Hepatocyte (in vitro differentiated cells): ENCODE measurements around the gene STARD7. TPM values are rescaled to one million over a fixed set of nuclear protein-coding genes. Genes with fewer than 3 reads are reported as not detected.

Experiments
- DNase-seq: peaks from one replicate; pipeline ENCODE4 v3.0.0-alpha.2; 2016; ENCODE audit warnings: low spot score
- H2AFZ ChIP-seq: fragments of 200-600 bp; sonication (generic); 2 replicates; pipeline ENCODE4 v1.6.0; 2016; ENCODE audit warnings: antibody characterized with exemption, mild to moderate bottlenecking
- H3K27ac ChIP-seq: fragments of 200-600 bp; sonication (generic); 2 replicates; pipeline ENCODE4 v1.5.1; 2016; ENCODE audit warnings: mild to moderate bottlenecking
- H3K27me3 ChIP-seq: fragments of 200-600 bp; sonication (generic); 2 replicates; pipeline ENCODE4 v1.6.1; 2016
- H3K36me3 ChIP-seq: fragments of 200-600 bp; sonication (generic); replicated peaks from 2 replicates; pipeline ENCODE4 v1.5.1; 2016; ENCODE audit warnings: low read depth; ENCODE audit not compliant: insufficient read depth
- H3K4me1 ChIP-seq: fragments of 200-600 bp; sonication (generic); 2 replicates; pipeline ENCODE4 v1.5.1; 2016; ENCODE audit warnings: mild to moderate bottlenecking, moderate library complexity; ENCODE audit not compliant: insufficient read depth
- H3K4me2 ChIP-seq: fragments of 200-600 bp; sonication (generic); 2 replicates; pipeline ENCODE4 v1.6.0; 2016
- H3K4me3 ChIP-seq: fragments of 200-600 bp; sonication (generic); 2 replicates; pipeline ENCODE4 v1.5.1; 2016; ENCODE audit warnings: mild to moderate bottlenecking
- H3K79me2 ChIP-seq: fragments of 200-600 bp; sonication (generic); 2 replicates; pipeline ENCODE4 v1.6.0; 2017; ENCODE audit warnings: mild to moderate bottlenecking
- H3K9me2 ChIP-seq: fragments of 200-600 bp; sonication (generic); replicated peaks from 2 replicates; pipeline ENCODE4 v1.6.0; 2017; ENCODE audit warnings: mild to moderate bottlenecking; ENCODE audit not compliant: insufficient read depth
- H3K9me3 ChIP-seq: fragments of 200-600 bp; sonication (generic); 2 replicates; pipeline ENCODE4 v1.5.1; 2016; ENCODE audit warnings: low read depth, mild to moderate bottlenecking
- H4K20me1 ChIP-seq: fragments of 200-600 bp; sonication (generic); 2 replicates; pipeline ENCODE4 v1.6.0; 2016; ENCODE audit warnings: mild to moderate bottlenecking; ENCODE audit not compliant: insufficient read depth, poor library complexity, severe bottlenecking
- EZH2 ChIP-seq: fragments of 200-600 bp; sonication (generic); IDR thresholded peaks from 2 replicates; pipeline ENCODE4 v1.6.1; 2016; ENCODE audit warnings: antibody characterized with exemption, mild to moderate bottlenecking, borderline replicate concordance
- EZH2phosphoT487 ChIP-seq: fragments of 200-600 bp; sonication (generic); IDR thresholded peaks from one replicate; pipeline ENCODE4 v1.6.1; 2018; ENCODE audit warnings: antibody characterized with exemption, mild to moderate bottlenecking, low read depth, moderate library complexity; ENCODE audit not compliant: unreplicated experiment, severe bottlenecking
- WGBS: methylation state at CpG from one replicate; pipeline ENCODE4 v1.1.6; 2016; ENCODE audit warnings: low lambda C conversion rate; ENCODE audit errors: missing lambda C conversion rate; 5-methylcytosine and 5-hydroxymethylcytosine counted together
- polyA plus RNA-seq: library from polyadenylated mRNA; unstranded; fragments of >200 nt; fragmentation: Nextera tagmentation; extraction: Ambion mirVana; gene quantifications from 2 replicates; pipeline ENCODE4 v1.2.1, GENCODE V29; 2016
- total RNA-seq: library from RNA; depleted of rRNA; stranded (reverse); fragments of >200 nt; gene quantifications from 2 replicates; pipeline ENCODE4 v1.2.3, GENCODE V29; 2014
- TF ChIP-seq, protein P1 (sequence below): fragments of 200-600 bp; sonication (generic); IDR thresholded peaks from 2 replicates; pipeline ENCODE4 v1.5.1; 2016; ENCODE audit warnings: antibody characterized with exemption, mild to moderate bottlenecking; ENCODE audit not compliant: poor library complexity

Gene STARD7
- total and polyA plus RNA-seq, 2 experiments from 2014 or later = 101 to 138 TPM

DNA sequence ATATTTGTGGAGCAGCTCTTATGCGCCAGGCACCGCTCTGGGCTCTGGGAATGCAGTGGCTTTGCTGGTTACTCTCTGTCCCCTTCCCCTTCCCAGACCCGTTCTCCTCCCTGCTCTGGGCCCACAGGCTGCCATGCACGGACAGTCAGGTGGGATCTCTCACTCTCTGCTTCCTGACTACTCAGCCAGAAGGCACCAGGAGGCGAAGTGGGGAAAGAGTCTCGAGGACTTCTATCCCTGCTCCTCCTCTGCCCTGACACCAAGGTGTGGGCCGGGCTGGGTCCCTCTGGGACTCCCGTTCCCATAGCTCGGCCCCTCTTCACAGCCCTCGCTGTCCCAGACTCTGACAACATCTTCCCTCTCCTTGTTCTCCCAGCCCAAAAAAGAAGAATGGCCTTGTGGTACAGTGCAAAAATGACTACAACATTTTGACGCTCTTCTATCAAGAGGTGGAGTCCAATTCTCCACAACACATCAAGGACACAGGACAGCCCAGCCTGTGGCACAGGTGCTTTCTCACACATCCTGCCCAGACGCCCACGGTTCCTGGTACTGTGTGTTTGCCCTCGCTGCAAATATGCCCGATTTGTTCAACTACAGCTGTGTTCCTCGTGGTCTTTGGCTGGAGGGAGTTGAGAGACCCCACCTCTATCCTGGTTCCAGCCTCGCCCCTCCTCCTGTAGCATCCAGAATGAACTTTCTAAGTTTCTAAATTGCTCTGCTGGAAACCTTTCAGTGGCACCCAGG lies 49.4 kb downstream of the STARD7 start:
- H3K27me3 ChIP-seq = no peaks in the 10 kb centered on the region
- 88% methylated on average over 17 of the region's 17 CpGs for WGBS
- H2AFZ ChIP-seq = no peak overlapping the region
- no peak overlapping the region for H3K4me3 ChIP-seq
- no peaks in the 10 kb centered on the region for H3K9me3 ChIP-seq
- no peak for TF ChIP-seq EZH2
- TF ChIP-seq, protein P1, sequence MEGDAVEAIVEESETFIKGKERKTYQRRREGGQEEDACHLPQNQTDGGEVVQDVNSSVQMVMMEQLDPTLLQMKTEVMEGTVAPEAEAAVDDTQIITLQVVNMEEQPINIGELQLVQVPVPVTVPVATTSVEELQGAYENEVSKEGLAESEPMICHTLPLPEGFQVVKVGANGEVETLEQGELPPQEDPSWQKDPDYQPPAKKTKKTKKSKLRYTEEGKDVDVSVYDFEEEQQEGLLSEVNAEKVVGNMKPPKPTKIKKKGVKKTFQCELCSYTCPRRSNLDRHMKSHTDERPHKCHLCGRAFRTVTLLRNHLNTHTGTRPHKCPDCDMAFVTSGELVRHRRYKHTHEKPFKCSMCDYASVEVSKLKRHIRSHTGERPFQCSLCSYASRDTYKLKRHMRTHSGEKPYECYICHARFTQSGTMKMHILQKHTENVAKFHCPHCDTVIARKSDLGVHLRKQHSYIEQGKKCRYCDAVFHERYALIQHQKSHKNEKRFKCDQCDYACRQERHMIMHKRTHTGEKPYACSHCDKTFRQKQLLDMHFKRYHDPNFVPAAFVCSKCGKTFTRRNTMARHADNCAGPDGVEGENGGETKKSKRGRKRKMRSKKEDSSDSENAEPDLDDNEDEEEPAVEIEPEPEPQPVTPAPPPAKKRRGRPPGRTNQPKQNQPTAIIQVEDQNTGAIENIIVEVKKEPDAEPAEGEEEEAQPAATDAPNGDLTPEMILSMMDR = no peak
- TF ChIP-seq EZH2phosphoT487 = no peak
- no peak for DNase-seq
- no peaks in the 10 kb centered on the region for H3K36me3 ChIP-seq
- no peaks in the 10 kb centered on the region for H3K4me1 ChIP-seq
- H3K27ac ChIP-seq = no peak overlapping the region
- no peaks in the 10 kb centered on the region for H3K9me2 ChIP-seq
- H3K79me2 ChIP-seq = no peaks in the 10 kb centered on the region
- no peak overlapping the region for H3K4me2 ChIP-seq
- no peaks in the 10 kb centered on the region for H4K20me1 ChIP-seq

DNA sequence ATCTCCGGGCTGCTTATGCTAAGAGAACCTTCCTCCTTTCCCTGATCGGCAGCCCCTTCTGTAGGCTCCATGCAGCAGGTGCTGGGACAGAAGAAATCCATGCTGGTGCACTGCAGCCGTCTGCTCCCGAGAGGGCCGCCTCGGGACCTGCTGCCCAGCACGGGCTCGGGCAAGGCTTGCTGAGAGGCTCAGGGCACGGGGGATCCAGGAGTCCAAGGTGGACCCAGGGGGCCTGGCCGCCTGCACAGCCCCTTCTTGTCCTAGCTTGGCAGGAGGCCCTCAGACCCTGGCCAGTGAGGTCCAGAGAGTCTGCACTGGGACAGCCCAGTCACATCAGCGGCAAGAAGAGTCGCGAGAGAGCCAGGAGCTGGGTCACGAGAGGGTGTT lies 50.1 kb downstream of the STARD7 start:
- DNase-seq = no peak
- 91% methylated on average over 14 of the region's 14 CpGs for WGBS
- H2AFZ ChIP-seq = no peak overlapping the region

GRCh38 chr2:96157649-96158553 lies 50.7 kb downstream of the STARD7 start:
- Histone ChIP-seq H3K27ac (no peak overlapping the region), H2AFZ (no peak overlapping the region)
- 86% methylated on average over 19 of the region's 19 CpGs for WGBS

More for the DNA sequence above, 50.1 kb downstream of the STARD7 start:
- no peak overlapping the region for H3K4me3 ChIP-seq
- no peaks in the 10 kb centered on the region for H3K79me2 ChIP-seq
- no peaks in the 10 kb centered on the region for H4K20me1 ChIP-seq
- H3K27ac ChIP-seq = no peak overlapping the region
- H3K9me3 ChIP-seq = no peaks in the 10 kb centered on the region
- TF ChIP-seq, protein P1 = no peak
- TF ChIP-seq EZH2phosphoT487 (no peak), EZH2 (no peak)
- no peaks in the 10 kb centered on the region for H3K36me3 ChIP-seq
- no peaks in the 10 kb centered on the region for H3K9me2 ChIP-seq
- H3K4me1 ChIP-seq = no peaks in the 10 kb centered on the region
- H3K27me3 ChIP-seq = no peaks in the 10 kb centered on the region
- H3K4me2 ChIP-seq = no peak overlapping the region

More at GRCh38 chr2:96157649-96158553, 50.7 kb downstream of the STARD7 start:
- no peaks in the 10 kb centered on the region for H3K79me2 ChIP-seq
- no peaks in the 10 kb centered on the region for H3K27me3 ChIP-seq
- H4K20me1 ChIP-seq = no peaks in the 10 kb centered on the region
- H3K4me3 ChIP-seq = no peak overlapping the region
- no peaks in the 10 kb centered on the region for H3K9me2 ChIP-seq
- DNase-seq = no peak
- no peaks in the 10 kb centered on the region for H3K4me1 ChIP-seq
- TF ChIP-seq EZH2 (no peak), EZH2phosphoT487 (no peak)
- TF ChIP-seq, protein P1 = no peak
- no peaks in the 10 kb centered on the region for H3K9me3 ChIP-seq
- H3K4me2 ChIP-seq = no peak overlapping the region
- H3K36me3 ChIP-seq = no peaks in the 10 kb centered on the region
